Hypothalamus (tissue), 51 donors: ENCODE results near the gene VIPAS39.

ENCODE experiments used
- DNase-seq, 51 donors: peaks; one replicate each; lab custom pipeline; 2025; lab: John Stamatoyannopoulos, UW

VIPAS39 gene

DNA sequence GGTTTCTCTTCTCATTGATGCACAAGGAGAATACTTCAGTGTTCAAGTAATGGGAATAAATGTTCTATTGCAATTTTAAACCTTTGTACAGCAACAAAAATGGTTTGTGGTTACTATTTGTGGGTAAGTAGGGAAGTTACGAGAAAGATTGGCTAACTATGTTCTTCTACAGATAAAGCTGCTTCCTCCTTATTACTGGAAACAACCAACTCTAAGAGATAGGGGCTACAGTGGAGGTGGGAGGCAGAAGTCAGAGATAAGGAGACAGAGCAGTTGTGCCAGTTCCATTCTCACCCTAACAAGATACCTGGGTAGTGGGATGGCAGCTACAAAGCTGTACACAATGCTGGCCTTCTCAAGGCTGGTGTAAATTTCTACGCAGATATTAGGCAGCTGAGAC is 50.2 kb downstream of the VIPAS39 start:
- no peak for DNase-seq

DNA sequence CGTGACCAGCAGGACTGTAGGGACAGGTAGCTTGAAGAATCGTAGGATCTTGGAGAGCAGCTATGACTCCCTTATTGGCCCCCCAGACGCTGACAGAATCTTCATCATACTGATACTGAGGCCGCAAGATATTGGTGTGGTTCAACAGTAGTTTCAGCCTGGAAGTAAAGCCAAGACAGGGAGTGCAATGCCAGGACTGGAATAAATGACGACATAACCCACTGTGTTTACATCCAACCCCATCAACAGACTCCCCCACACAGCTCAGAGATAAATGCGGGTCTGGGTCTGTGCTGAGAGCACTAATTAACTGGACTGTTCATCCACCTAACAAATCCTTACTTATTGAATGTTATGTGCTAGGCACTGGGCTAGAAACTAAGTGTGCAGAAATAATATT is 50.7 kb downstream of the VIPAS39 start:
- DNase-seq = peak in 1 of 51 donors; percentile 8

DNA sequence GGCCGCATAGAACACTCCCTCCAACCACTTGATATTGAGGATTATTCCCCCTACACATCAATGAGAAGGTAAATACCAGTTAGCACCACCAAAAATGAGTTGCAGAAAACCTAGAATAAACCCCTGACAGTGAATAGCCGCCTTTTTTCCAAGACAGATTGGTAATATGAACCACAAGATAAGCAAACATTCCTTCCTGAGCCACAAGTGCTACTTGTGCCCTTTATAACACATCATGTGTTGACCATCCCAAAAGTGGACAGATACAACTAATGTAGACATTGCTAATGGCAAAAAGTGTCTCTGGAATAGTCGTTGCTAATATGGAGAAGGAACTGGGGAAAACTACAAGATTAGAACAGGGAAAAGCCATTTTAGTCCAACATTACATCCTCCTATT is 51.3 kb downstream of the VIPAS39 start:
- no peak for DNase-seq

DNA sequence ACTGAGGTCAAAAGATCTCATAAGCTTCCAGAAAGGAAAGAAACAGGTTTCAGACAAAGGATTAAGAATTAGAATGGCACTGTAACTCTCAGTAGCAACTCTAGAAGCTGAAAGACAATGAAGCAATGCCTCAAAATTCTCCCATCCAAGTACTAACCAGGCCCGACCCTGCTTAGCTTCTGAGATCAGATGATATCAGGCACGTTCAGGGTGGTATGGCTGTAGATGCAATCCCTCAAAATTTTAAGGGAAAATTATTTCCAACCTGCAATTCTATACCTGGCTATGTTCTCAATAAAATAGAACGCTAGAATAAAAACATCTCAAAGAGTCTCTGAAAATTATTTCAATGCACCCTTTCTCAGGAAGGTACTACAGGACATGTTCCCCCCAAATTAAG is 53.6 kb downstream of the VIPAS39 start:
- DNase-seq = no peak

DNA sequence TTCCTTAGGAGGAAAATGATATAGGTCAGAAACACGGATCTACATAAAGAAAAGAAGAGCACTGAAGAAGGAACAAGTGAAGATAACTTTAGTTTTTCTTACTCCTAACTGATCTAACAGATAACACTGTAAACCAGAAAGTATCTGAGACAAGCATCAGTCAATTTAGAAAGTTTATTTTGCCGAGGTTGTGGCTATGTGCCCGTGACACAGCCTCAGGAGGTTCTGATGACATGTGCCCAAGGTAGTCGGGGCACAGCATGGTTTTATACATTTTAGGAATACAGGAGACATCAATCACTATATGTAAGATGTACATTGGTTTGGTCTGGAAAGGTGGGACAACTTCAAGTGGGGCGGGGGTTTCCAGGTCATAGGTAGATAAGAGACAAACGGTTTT is 57.2 kb downstream of the VIPAS39 start:
- no peak for DNase-seq

DNA sequence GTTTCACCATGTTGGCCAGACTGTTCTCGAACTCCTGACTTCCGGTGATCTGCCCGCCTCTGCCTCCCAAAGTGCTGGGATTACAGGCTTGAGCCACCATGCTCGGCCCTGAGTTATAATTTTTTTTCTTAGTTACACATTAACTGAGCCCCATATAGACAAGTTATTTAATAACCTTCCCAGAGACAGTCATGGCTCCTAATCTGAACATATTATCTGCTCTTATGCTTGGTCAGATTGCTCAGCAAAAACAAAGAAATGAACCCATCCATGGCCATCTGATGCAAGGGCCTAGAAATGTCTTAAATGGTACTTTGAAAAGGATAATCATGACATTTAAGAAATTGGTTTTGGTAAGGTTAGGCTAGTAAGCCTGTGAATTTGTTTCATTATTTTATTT is 67.2 kb downstream of the VIPAS39 start:
- no peak for DNase-seq

DNA sequence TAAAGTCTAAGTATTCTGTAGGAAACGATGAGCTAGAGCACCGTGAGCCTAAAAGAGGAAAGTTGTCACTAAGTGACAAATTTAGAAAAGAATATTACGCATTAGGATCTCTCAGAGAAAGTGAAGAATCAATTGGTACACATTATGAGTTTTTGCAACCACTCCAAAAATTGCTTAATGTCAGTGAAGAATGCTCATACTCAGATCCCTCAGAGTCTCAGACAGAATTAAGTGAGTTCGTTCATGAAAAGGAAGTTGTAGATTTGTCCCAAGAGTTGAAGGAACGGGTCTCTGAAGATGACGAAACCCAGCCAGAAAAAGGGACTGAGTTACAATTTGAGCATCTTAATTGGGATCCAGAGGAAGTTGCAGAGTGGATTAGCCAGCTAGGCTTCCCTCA is 78.7 kb downstream of the VIPAS39 start:
- DNase-seq = no peak

DNA sequence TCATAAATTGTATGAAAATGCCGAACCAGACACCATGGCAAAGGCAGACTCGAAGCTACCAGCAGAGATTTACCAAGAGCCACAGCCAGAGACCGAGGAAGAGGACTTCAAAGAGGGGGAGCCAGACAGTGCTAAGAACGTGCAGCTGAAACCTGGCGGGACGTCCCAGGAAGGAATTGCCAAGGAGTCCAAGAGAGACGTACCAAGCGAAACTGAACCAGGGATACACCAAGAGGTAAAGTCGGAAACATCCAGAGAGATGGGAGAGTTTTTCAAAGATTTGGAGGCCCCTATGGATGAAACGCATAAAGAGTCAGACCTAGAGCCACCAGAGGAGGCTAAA is 79.9 kb downstream of the VIPAS39 start:
- peak in 1 of 51 donors; percentile 20 for DNase-seq

DNA sequence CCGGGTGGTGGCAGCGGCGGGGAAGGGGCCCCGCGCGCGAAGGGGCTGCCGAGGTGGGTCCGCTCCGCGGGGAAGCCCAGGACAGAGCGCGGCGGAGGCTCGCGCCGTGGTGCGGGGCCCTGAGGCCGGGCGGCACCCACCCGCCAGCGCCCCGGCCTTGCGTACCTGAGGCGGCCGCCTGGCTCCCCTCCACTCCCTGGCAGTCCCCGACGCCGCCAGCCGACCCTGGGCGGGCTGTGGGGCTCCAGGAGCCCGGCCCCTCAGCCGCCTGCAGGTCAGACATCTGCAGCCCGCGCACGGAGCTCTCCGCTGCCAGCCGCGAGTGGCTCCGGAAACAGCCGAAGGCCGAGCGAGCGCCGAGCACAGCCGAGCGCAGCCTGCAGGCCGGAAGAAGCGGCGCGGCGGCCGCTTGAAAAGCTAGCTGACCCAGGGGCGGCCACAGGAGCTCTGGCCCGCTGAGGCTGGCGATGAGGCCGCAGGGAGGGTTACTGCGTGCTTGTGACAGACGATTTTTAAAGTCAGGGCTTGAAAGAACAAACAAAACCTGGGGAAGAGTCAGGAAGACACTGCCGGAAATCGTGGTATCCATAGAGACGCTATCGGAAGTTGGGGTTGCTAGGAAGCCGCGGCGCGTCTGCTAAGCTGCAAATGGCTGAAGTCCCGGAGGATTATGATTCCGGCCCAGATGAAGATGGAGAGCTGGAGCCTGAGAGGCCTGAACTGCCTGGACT is 80.5 kb downstream of the VIPAS39 start, which contains the start of the genes SAMD15 and TMED8:
SAMD15 (plus strand) TSS at position 609 of the 731 bp plus-strand sequence; CDS start at position 649, 40 bp downstream.
TMED8 (minus strand) TSS at position 324 of the 731 bp plus-strand sequence; CDS start at position 283, 41 bp downstream.
- peak; percentile 31 to 95 (median 78) for DNase-seq
